DOHH2 (cell line): ENCODE data around the gene FTO.

Experiments used
- H3F3A ChIP-seq: fragments of 200-600 bp; sonication (generic), shearing (Covaris generic); 2 replicates; pipeline ENCODE4 v1.6.0; 2016; ENCODE audit warnings: antibody characterized with exemption, mild to moderate bottlenecking; ENCODE audit not compliant: control insufficient read depth, insufficient read depth
- H3K27ac ChIP-seq: fragments of 200-600 bp; sonication (generic); 2 replicates; pipeline ENCODE4 v1.5.1; 2014; ENCODE audit warnings: low read depth, mild to moderate bottlenecking, low read length, moderate library complexity
- H3K27me3 ChIP-seq: fragments of 200-600 bp; sonication (generic); 2 replicates; pipeline ENCODE4 v1.6.1; 2014; ENCODE audit warnings: mild to moderate bottlenecking, low read length, mixed read lengths; ENCODE audit not compliant: control insufficient read depth
- H3K36me3 ChIP-seq: fragments of 200-600 bp; sonication (generic); 2 replicates; pipeline ENCODE4 v1.6.1; 2014; ENCODE audit warnings: mild to moderate bottlenecking, low read length, moderate library complexity, mixed read lengths; ENCODE audit not compliant: control insufficient read depth
- H3K4me1 ChIP-seq: fragments of 200-600 bp; sonication (generic); 2 replicates; pipeline ENCODE4 v1.6.1; 2014; ENCODE audit warnings: mild to moderate bottlenecking, low read length, mixed read lengths; ENCODE audit not compliant: control insufficient read depth
- H3K4me2 ChIP-seq: fragments of 200-600 bp; sonication (generic); 2 replicates; pipeline ENCODE4 v1.6.0; 2014; ENCODE audit warnings: mild to moderate bottlenecking, low read length, moderate library complexity
- H3K4me3 ChIP-seq: fragments of 200-600 bp; sonication (generic); 2 replicates; pipeline ENCODE4 v1.5.1; 2014; ENCODE audit warnings: mild to moderate bottlenecking, low read length, mixed read lengths
- H3K79me2 ChIP-seq: fragments of 200-600 bp; sonication (generic); 2 replicates; pipeline ENCODE4 v1.6.1; 2014; ENCODE audit warnings: mild to moderate bottlenecking, low read length, mixed read lengths; ENCODE audit not compliant: control insufficient read depth
- H3K9me2 ChIP-seq: fragments of 200-600 bp; sonication (generic); replicated peaks from 2 replicates; pipeline ENCODE4 v1.6.1; 2014; ENCODE audit warnings: mild to moderate bottlenecking, low read length, mixed read lengths; ENCODE audit not compliant: control insufficient read depth
- H3K9me3 ChIP-seq: fragments of 200-600 bp; sonication (generic); 2 replicates; pipeline ENCODE4 v1.6.1; 2014; ENCODE audit warnings: antibody characterized with exemption, low read length, mixed read lengths; ENCODE audit not compliant: control insufficient read depth, insufficient read depth
- H4K20me1 ChIP-seq: fragments of 200-600 bp; sonication (generic); 2 replicates; pipeline ENCODE4 v1.6.0; 2014; ENCODE audit warnings: low read depth, mild to moderate bottlenecking, antibody characterized with exemption, low read length, moderate library complexity; ENCODE audit not compliant: control insufficient read depth, insufficient read depth
- CTCF ChIP-seq: fragments of 200-600 bp; sonication (generic); IDR thresholded peaks from one replicate; pipeline ENCODE4 v1.5.1; 2014; ENCODE audit warnings: antibody characterized with exemption, mild to moderate bottlenecking, low read depth, low read length; ENCODE audit not compliant: poor library complexity, severe bottlenecking
- EZH2phosphoT487 ChIP-seq: fragments of 200-600 bp; sonication (generic); IDR thresholded peaks from 2 replicates; pipeline ENCODE4 v1.6.1; 2017; ENCODE audit warnings: borderline replicate concordance, mild to moderate bottlenecking, antibody characterized with exemption, low read length, moderate library complexity, mixed read lengths

The FTO gene

GRCh38 chr16:54143410-54143809 is 439.5 kb downstream of the FTO start:
- no peaks in the 10 kb centered on the region for H3K9me2 ChIP-seq
- H3K79me2 ChIP-seq: no peaks in the 10 kb centered on the region
- no peak overlapping the region for H3K4me2 ChIP-seq
- H3K4me1 ChIP-seq: no peaks in the 10 kb centered on the region
- H3F3A ChIP-seq: no peaks in the 10 kb centered on the region
- H3K27me3 ChIP-seq: no peaks in the 10 kb centered on the region
- H3K4me3 ChIP-seq: no peak overlapping the region
- H3K27ac ChIP-seq: no peak overlapping the region
- TF ChIP-seq EZH2phosphoT487 (no peak), CTCF (no peak)
- H3K9me3 ChIP-seq: no peaks in the 10 kb centered on the region
- H4K20me1 ChIP-seq: no peaks in the 10 kb centered on the region
- no peaks in the 10 kb centered on the region for H3K36me3 ChIP-seq

GRCh38 chr16:54143934-54144571 is 440.1 kb downstream of the FTO start:
- Histone ChIP-seq H3K4me3 (no peak overlapping the region), H3K9me3 (no peaks in the 10 kb centered on the region), H3K4me1 (no peaks in the 10 kb centered on the region), H4K20me1 (no peaks in the 10 kb centered on the region), H3K9me2 (no peaks in the 10 kb centered on the region), H3K4me2 (no peak overlapping the region), H3F3A (no peaks in the 10 kb centered on the region), H3K79me2 (no peaks in the 10 kb centered on the region), H3K27me3 (no peaks in the 10 kb centered on the region), H3K27ac (no peak overlapping the region), H3K36me3 (no peaks in the 10 kb centered on the region)
- no peak for TF ChIP-seq EZH2phosphoT487

- Histone ChIP-seq H3K79me2 (no peaks in the 10 kb centered on the region), H3K4me2 (no peak overlapping the region), H3K36me3 (no peaks in the 10 kb centered on the region), H3K27me3 (no peaks in the 10 kb centered on the region), H3K27ac (no peak overlapping the region), H3K4me3 (no peak overlapping the region), H4K20me1 (no peaks in the 10 kb centered on the region), H3F3A (no peaks in the 10 kb centered on the region), H3K4me1 (no peaks in the 10 kb centered on the region), H3K9me3 (no peaks in the 10 kb centered on the region), H3K9me2 (no peaks in the 10 kb centered on the region)
- TF ChIP-seq CTCF: no peak
- TF ChIP-seq EZH2phosphoT487: no peak
Measured at GRCh38 chr16:54144572-54144947, 440.6 kb downstream of the FTO start.

- Histone ChIP-seq H3K4me3 (no peak overlapping the region), H3K27ac (no peak overlapping the region), H3K9me2 (no peaks in the 10 kb centered on the region), H3K4me2 (no peak overlapping the region), H3K36me3 (no peaks in the 10 kb centered on the region), H3F3A (no peaks in the 10 kb centered on the region), H3K27me3 (no peaks in the 10 kb centered on the region), H3K9me3 (no peaks in the 10 kb centered on the region), H4K20me1 (no peaks in the 10 kb centered on the region), H3K79me2 (no peaks in the 10 kb centered on the region), H3K4me1 (no peaks in the 10 kb centered on the region)
- TF ChIP-seq CTCF: no peak
- TF ChIP-seq EZH2phosphoT487: no peak
Measured at GRCh38 chr16:54145881-54146280, 441.9 kb downstream of the FTO start.
